ENCODE measurements around the gene DDO. TPM values are rescaled to one million over a fixed set of nuclear protein-coding genes. Genes with fewer than 3 reads are reported as not detected.

DDO gene
- total RNA-seq, 2 experiments from 2014 or later: not detected

GRCh38 chr6:110448846-110449540 lies 33.6 kb upstream of the DDO start:
- Histone ChIP-seq H3K27ac (ENCODE audit: low read depth, low read length, poor library complexity, severe bottlenecking) (no peak overlapping the region), H3K79me2 (ENCODE audit: insufficient read depth, low read depth, low read length) (no peaks in the 10 kb centered on the region), H3K4me1 (ENCODE audit: insufficient read depth, low read length, poor library complexity, severe bottlenecking) (no peaks in the 10 kb centered on the region), H3K9me2 (ENCODE audit: insufficient read depth, low read length) (no peaks in the 10 kb centered on the region), H4K20me1 (ENCODE audit: insufficient read depth, low read length) (no peaks in the 10 kb centered on the region), H3K4me3 (ENCODE audit: low read depth, low read length, poor library complexity, severe bottlenecking) (no peak overlapping the region), H3K4me2 (ENCODE audit: low read length) (no peak overlapping the region), H3K9me3 (ENCODE audit: low read length) (no peaks in the 10 kb centered on the region), H3K36me3 (ENCODE audit: insufficient read depth, low read length) (no peaks in the 10 kb centered on the region), H2AFZ (ENCODE audit: low read length) (no peak overlapping the region)
- POLR2A ChIA-PET: no interaction called here
- no TSS peak for BruUV-seq (replicated peaks)
- DNase-seq (ENCODE audit: low spot score): no peak
- TF ChIP-seq EZH2phosphoT487 (IDR thresholded peaks at IDR 0.05; ENCODE audit: borderline replicate concordance, low read depth, low read length) (no peak), CTCF (conservative IDR thresholded peaks at IDR 0.05; ENCODE audit: low read length) (no peak)
- CTCF ChIA-PET (ENCODE audit: unreplicated experiment): no interaction called here
- intact Hi-C loops (cut with micrococcal nuclease; ENCODE audit: unreplicated experiment): no loop called here

GRCh38 chr6:110447761-110448160 lies 32.4 kb upstream of the DDO start:
- ChIA-PET POLR2A (no interaction called here), CTCF (ENCODE audit: unreplicated experiment) (no interaction called here)
- no TSS peak for BruUV-seq (replicated peaks)
- TF ChIP-seq EZH2phosphoT487 (IDR thresholded peaks at IDR 0.05; ENCODE audit: borderline replicate concordance, low read depth, low read length): no peak
- TF ChIP-seq CTCF (conservative IDR thresholded peaks at IDR 0.05; ENCODE audit: low read length): no peak
- Histone ChIP-seq H4K20me1 (ENCODE audit: insufficient read depth, low read length) (no peaks in the 10 kb centered on the region), H3K79me2 (ENCODE audit: insufficient read depth, low read depth, low read length) (no peaks in the 10 kb centered on the region), H3K27ac (ENCODE audit: low read depth, low read length, poor library complexity, severe bottlenecking) (no peak overlapping the region), H3K4me2 (ENCODE audit: low read length) (no peak overlapping the region), H2AFZ (ENCODE audit: low read length) (no peak overlapping the region), H3K4me1 (ENCODE audit: insufficient read depth, low read length, poor library complexity, severe bottlenecking) (no peaks in the 10 kb centered on the region), H3K9me2 (ENCODE audit: insufficient read depth, low read length) (no peaks in the 10 kb centered on the region), H3K9me3 (ENCODE audit: low read length) (no peaks in the 10 kb centered on the region), H3K36me3 (ENCODE audit: insufficient read depth, low read length) (no peaks in the 10 kb centered on the region), H3K4me3 (ENCODE audit: low read depth, low read length, poor library complexity, severe bottlenecking) (no peak overlapping the region)
- no peak for DNase-seq (ENCODE audit: low spot score)
- intact Hi-C loops (cut with micrococcal nuclease; ENCODE audit: unreplicated experiment): no loop called here

- H3K4me2 ChIP-seq (ENCODE audit: low read length): no peak overlapping the region
- no peaks in the 10 kb centered on the region for H3K36me3 ChIP-seq (ENCODE audit: insufficient read depth, low read length)
- H3K4me3 ChIP-seq (ENCODE audit: low read depth, low read length, poor library complexity, severe bottlenecking): no peak overlapping the region
- no peak overlapping the region for H3K27ac ChIP-seq (ENCODE audit: low read depth, low read length, poor library complexity, severe bottlenecking)
- H3K9me3 ChIP-seq (ENCODE audit: low read length): no peaks in the 10 kb centered on the region
- H2AFZ ChIP-seq (ENCODE audit: low read length): no peak overlapping the region
- H3K9me2 ChIP-seq (ENCODE audit: insufficient read depth, low read length): no peaks in the 10 kb centered on the region
- no peak for DNase-seq (ENCODE audit: low spot score)
- ChIA-PET CTCF (ENCODE audit: unreplicated experiment) (no interaction called here), POLR2A (no interaction called here)
- TF ChIP-seq EZH2phosphoT487 (IDR thresholded peaks at IDR 0.05; ENCODE audit: borderline replicate concordance, low read depth, low read length) (no peak), CTCF (conservative IDR thresholded peaks at IDR 0.05; ENCODE audit: low read length) (no peak)
- intact Hi-C loops (cut with micrococcal nuclease; ENCODE audit: unreplicated experiment): no loop called here
- H4K20me1 ChIP-seq (ENCODE audit: insufficient read depth, low read length): no peaks in the 10 kb centered on the region
- H3K4me1 ChIP-seq (ENCODE audit: insufficient read depth, low read length, poor library complexity, severe bottlenecking): no peaks in the 10 kb centered on the region
- BruUV-seq (replicated peaks): no TSS peak
- no peaks in the 10 kb centered on the region for H3K79me2 ChIP-seq (ENCODE audit: insufficient read depth, low read depth, low read length)
Observed at GRCh38 chr6:110446405-110446804, 31.0 kb upstream of the DDO start.
